ENCODE measurements around the gene RHCG. TPM values are rescaled to one million over a fixed set of nuclear protein-coding genes. Genes with fewer than 3 reads are reported as not detected.
"Not testable (repeated sequence)": the region's sequence is repeated elsewhere in the genome, so short reads cannot be mapped to it uniquely, and the experiment has no call there.

RHCG gene
- total and polyA plus RNA-seq, 12 donors: 0.33 to 4.1 (median 1.5) TPM; not detected in 2

GRCh38 chr15:89472785-89473256 lies 23.6 kb downstream of the RHCG start:
- no peaks in the 10 kb centered on the region for H3K4me1 ChIP-seq (replicated peaks in 1 of 2)
- H3K27me3 ChIP-seq: peaks cover 30% of the 10 kb centered on the region
- peak; percentile 20 to 54 (median 31) for DNase-seq
- intact Hi-C loops (cut with DNase I): no loop called here
- no peak overlapping the region for H3K27ac ChIP-seq
- TF ChIP-seq POLR2A (IDR thresholded peaks at IDR 0.05) (no peak), CTCF (IDR thresholded peaks at IDR 0.05) (peak; percentile 18 to 57 (median 50))
- H3K9me3 ChIP-seq (replicated peaks in 1 of 3): no peaks in the 10 kb centered on the region
- no peaks in the 10 kb centered on the region for H3K36me3 ChIP-seq (replicated peaks in 1 of 2)
- 8 to 9% (median 8%) methylated on average over 7 of the region's 7 CpGs for WGBS, 4 donors
- no peak overlapping the region for H3K4me3 ChIP-seq

DNA sequence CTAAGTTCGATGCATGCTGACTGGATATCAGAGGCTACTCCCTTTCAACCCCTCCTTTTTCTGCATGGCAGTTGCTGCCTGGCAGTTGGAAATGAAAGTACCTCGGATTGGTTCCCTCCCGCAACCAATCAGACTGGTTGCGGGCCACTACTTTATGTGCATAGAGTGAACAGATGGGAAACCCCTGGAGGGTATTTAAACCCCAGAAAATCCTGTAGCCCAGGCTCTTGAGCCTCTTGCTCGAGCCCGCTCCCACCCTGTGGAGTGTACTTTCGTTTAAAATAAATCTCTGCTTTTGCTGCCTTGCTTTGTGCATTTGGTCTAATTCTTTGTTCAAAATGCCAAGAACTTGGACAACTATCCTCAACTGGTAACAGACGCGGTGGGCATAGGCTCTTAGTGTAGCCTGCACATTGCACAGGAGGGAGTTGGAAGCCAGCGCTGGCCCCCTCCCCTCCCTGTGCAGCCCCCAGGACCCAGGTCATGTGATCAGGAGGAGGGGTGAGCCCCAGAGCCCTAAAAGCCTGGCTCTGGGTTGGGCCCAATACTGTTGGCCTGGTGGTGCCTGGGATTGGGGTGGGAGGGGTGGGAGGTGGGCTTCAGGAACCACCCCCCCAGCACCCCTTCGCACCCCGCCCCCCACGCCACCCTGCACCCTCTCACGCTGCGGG lies 26.8 kb downstream of the RHCG start:
- 52 to 69% (median 57%) methylated on average over 9 to 15 of the region's 15 CpGs for WGBS, 4 donors
- intact Hi-C loops (cut with DNase I): no loop called here
- Histone ChIP-seq H3K27me3 (peaks cover 30% of the 10 kb centered on the region), H3K9me3 (replicated peaks in 1 of 3) (no peaks in the 10 kb centered on the region), H3K4me1 (replicated peaks in 1 of 2) (no peaks in the 10 kb centered on the region), H3K36me3 (replicated peaks in 1 of 2) (no peaks in the 10 kb centered on the region), H3K4me3 (no peak overlapping the region), H3K27ac (no peak overlapping the region)
- TF ChIP-seq POLR2A (IDR thresholded peaks at IDR 0.05) (no peak), CTCF (IDR thresholded peaks at IDR 0.05) (no peak)
- no peak for DNase-seq

DNA sequence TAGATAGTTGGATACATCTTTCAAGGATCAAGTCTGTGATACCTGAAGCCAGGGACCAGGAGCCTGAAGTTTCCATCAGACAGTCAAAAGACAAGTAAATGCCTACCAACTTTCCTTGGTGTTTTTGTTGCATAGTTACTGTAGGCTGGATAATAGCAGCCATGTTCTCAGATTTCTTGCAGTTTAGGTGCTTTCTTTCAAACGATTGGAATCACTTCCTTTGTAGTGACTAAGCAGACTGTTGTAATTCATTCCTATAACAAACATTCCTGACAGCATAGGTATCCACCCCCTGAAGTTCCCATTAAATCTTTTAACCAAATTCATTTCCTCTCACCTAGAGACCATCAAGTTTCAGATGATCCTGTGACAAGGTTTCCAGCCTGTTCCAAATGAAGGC lies 27.6 kb downstream of the RHCG start:
- DNase-seq; intact Hi-C loops (cut with DNase I); H3K9me3 ChIP-seq (replicated peaks in 1 of 3); H3K27ac ChIP-seq; H3K4me3 ChIP-seq; H3K36me3 ChIP-seq (replicated peaks in 1 of 2); H3K4me1 ChIP-seq (replicated peaks in 1 of 2): not testable (repeated sequence)
- H3K27me3 ChIP-seq: peaks cover 30% of the 10 kb centered on the region
- 4 to 26% (median 9%) methylated on average over 1 of the region's 1 CpG for WGBS, 4 donors

GRCh38 chr15:89463113-89463512 lies 33.3 kb downstream of the RHCG start:
- intact Hi-C loops (cut with DNase I): no loop called here
- no peaks in the 10 kb centered on the region for H3K4me1 ChIP-seq (replicated peaks in 1 of 2)
- DNase-seq: no peak
- no peaks in the 10 kb centered on the region for H3K36me3 ChIP-seq (replicated peaks in 1 of 2)
- H3K27ac ChIP-seq: no peak overlapping the region
- 86 to 93% (median 88%) methylated on average over 8 of the region's 8 CpGs for WGBS, 4 donors
- no peak overlapping the region for H3K4me3 ChIP-seq
- TF ChIP-seq POLR2A (IDR thresholded peaks at IDR 0.05): no peak
- no peak for TF ChIP-seq CTCF (IDR thresholded peaks at IDR 0.05)
- H3K27me3 ChIP-seq: no peaks in the 10 kb centered on the region
- H3K9me3 ChIP-seq (replicated peaks in 1 of 3): no peaks in the 10 kb centered on the region

All from adrenal gland (tissue), 12 donors.